HG02759 (cell line): ENCODE measurements around the gene SCEL.

Experiments used
- ATAC-seq: cut with Tn5 transposase; IDR thresholded peaks from one replicate; pipeline ENCODE4 v1.9.1; 2021; ENCODE audit warnings: mild to moderate bottlenecking, moderate library complexity; ENCODE audit not compliant: unreplicated experiment

SCEL gene

GRCh38 chr13:77548594-77548993 is 13.1 kb downstream of the SCEL start:
- no peak for ATAC-seq

- ATAC-seq: no peak
Observed at GRCh38 chr13:77554069-77554468, 18.6 kb downstream of the SCEL start.

GRCh38 chr13:77555246-77555645 is 19.7 kb downstream of the SCEL start:
- no peak for ATAC-seq

GRCh38 chr13:77558016-77558415 is 22.5 kb downstream of the SCEL start:
- ATAC-seq: no peak

- ATAC-seq: no peak
Observed at GRCh38 chr13:77563111-77563510, 27.6 kb downstream of the SCEL start.

GRCh38 chr13:77565635-77566034 is 30.1 kb downstream of the SCEL start:
- peak; percentile 66 for ATAC-seq

GRCh38 chr13:77571956-77572355 is 36.5 kb downstream of the SCEL start:
- no peak for ATAC-seq

- no peak for ATAC-seq
Observed at GRCh38 chr13:77574096-77574495, 38.6 kb downstream of the SCEL start.

GRCh38 chr13:77579959-77580358 is 44.5 kb downstream of the SCEL start:
- no peak for ATAC-seq

- ATAC-seq: no peak
Observed at GRCh38 chr13:77580748-77581147, 45.2 kb downstream of the SCEL start.

- ATAC-seq: peak; percentile 64
Observed at GRCh38 chr13:77583581-77583980, 48.1 kb downstream of the SCEL start.

- no peak for ATAC-seq
Observed at GRCh38 chr13:77584106-77584505, 48.6 kb downstream of the SCEL start.

- no peak for ATAC-seq
Observed at GRCh38 chr13:77595166-77595810, 59.8 kb downstream of the SCEL start.

- ATAC-seq: no peak
Observed at GRCh38 chr13:77596777-77597176, 61.3 kb downstream of the SCEL start.

- ATAC-seq: no peak
Observed at GRCh38 chr13:77599351-77599750, 63.8 kb downstream of the SCEL start.

- ATAC-seq: no peak
Observed at GRCh38 chr13:77600701-77601100, 65.2 kb downstream of the SCEL start.

- ATAC-seq: no peak
Observed at GRCh38 chr13:77611068-77611467, 75.6 kb downstream of the SCEL start.

GRCh38 chr13:77616027-77616426 is 80.5 kb downstream of the SCEL start:
- ATAC-seq: no peak

- ATAC-seq: no peak
Observed at GRCh38 chr13:77619655-77620054, 84.1 kb downstream of the SCEL start.

GRCh38 chr13:77620138-77620537 is 84.6 kb downstream of the SCEL start:
- no peak for ATAC-seq

- no peak for ATAC-seq
Observed at GRCh38 chr13:77623806-77624205, 88.3 kb downstream of the SCEL start.

- ATAC-seq: no peak
Observed at GRCh38 chr13:77628170-77628569, 92.7 kb downstream of the SCEL start.

GRCh38 chr13:77637588-77637987 is 102.1 kb downstream of the SCEL start:
- no peak for ATAC-seq
